ENCODE data around the gene SNRPF. TPM values are rescaled to one million over a fixed set of nuclear protein-coding genes. Genes with fewer than 3 reads are reported as not detected.

Gene SNRPF
- total RNA-seq, 1 donor from 2014 or later = 12.9 TPM

DNA sequence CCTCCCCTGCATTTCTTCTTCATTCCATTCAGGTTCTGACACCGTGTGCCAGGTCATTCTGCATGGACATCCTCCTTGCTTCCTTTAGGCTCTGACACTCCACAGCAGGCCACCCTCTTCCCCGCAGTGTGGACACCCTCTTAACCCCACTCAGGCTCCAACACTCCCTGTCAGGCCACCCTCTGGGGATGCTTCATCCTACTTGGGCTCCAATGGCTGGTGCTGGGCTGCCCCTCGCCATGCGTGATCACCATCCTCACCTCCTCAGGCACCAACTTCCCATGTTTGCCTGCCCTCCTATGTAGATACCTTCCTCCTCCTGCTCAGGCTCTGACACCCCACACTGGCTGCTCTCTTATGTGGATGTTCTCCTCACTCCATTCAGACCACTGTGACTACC is 6.6 kb upstream of the SNRPF start:
- DNase-seq (ENCODE audit: low read depth) (no peak), FAIRE-seq (no peak)
- peaks cover 2% of the 10 kb centered on the region for H3K27me3 ChIP-seq (ENCODE audit: control insufficient read depth, insufficient read depth, low read length)
- H3K36me3 ChIP-seq (ENCODE audit: control insufficient read depth, insufficient read depth, low read length) = no peaks in the 10 kb centered on the region
- TF ChIP-seq, protein P1, sequence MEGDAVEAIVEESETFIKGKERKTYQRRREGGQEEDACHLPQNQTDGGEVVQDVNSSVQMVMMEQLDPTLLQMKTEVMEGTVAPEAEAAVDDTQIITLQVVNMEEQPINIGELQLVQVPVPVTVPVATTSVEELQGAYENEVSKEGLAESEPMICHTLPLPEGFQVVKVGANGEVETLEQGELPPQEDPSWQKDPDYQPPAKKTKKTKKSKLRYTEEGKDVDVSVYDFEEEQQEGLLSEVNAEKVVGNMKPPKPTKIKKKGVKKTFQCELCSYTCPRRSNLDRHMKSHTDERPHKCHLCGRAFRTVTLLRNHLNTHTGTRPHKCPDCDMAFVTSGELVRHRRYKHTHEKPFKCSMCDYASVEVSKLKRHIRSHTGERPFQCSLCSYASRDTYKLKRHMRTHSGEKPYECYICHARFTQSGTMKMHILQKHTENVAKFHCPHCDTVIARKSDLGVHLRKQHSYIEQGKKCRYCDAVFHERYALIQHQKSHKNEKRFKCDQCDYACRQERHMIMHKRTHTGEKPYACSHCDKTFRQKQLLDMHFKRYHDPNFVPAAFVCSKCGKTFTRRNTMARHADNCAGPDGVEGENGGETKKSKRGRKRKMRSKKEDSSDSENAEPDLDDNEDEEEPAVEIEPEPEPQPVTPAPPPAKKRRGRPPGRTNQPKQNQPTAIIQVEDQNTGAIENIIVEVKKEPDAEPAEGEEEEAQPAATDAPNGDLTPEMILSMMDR (IDR thresholded peaks at IDR 0.05; ENCODE audit: insufficient read depth, low read length, severe bottlenecking) = no peak
- no peak overlapping the region for H3K4me3 ChIP-seq (ENCODE audit: low read depth, low read length)

DNA sequence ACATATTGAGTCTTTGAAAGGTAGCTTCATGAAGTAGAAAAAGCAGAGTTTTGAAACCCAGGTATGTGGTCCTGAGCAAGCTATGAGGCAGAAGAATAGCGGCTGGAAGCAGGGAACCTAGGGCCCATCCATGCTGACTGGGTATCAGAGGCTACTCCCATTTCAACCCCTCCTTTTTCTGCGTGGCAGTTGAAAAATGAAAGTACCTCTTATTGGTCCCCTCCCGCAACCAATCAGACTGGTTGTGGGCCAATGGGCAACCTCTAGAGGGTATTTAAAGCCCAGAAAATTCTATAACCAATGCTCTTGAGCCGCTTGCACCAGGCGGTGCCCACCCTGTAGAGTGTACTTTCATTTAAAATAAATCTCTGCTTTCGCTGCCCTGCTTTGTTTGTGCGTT is 1.6 kb upstream of the SNRPF start:
- Histone ChIP-seq H3K4me3 (ENCODE audit: low read depth, low read length) (no peak overlapping the region), H3K27me3 (ENCODE audit: control insufficient read depth, insufficient read depth, low read length) (no peaks in the 10 kb centered on the region), H3K36me3 (ENCODE audit: control insufficient read depth, insufficient read depth, low read length) (no peaks in the 10 kb centered on the region)
- TF ChIP-seq, protein P1 (IDR thresholded peaks at IDR 0.05; ENCODE audit: insufficient read depth, low read length, severe bottlenecking) = no peak
- FAIRE-seq (no peak), DNase-seq (ENCODE audit: low read depth) (no peak)

DNA sequence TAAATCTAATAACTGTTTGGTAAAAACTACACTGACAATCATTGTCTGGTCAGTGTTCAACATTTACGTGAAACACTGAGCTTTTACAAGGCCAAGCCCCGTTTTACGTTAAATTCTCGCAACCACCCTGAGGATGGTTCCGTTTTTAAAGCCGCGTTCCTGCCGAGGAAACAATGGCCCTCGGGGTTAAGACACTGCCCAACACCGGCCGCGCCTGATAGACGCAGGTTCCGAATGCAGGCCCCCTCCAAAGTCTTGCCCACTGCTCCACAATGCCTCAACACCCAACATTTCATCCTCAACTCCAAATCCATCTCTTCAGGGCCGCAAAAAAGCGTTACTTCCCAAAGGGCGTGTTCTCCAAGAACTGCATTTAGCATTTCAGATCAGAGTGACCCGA is 953 bp upstream of the SNRPF start:
- H3K4me3 ChIP-seq (ENCODE audit: low read depth, low read length) = no peak overlapping the region
- DNase-seq (ENCODE audit: low read depth) (no peak), FAIRE-seq (no peak)
- no peaks in the 10 kb centered on the region for H3K36me3 ChIP-seq (ENCODE audit: control insufficient read depth, insufficient read depth, low read length)
- TF ChIP-seq, protein P1 (IDR thresholded peaks at IDR 0.05; ENCODE audit: insufficient read depth, low read length, severe bottlenecking) = no peak
- no peaks in the 10 kb centered on the region for H3K27me3 ChIP-seq (ENCODE audit: control insufficient read depth, insufficient read depth, low read length)

DNA sequence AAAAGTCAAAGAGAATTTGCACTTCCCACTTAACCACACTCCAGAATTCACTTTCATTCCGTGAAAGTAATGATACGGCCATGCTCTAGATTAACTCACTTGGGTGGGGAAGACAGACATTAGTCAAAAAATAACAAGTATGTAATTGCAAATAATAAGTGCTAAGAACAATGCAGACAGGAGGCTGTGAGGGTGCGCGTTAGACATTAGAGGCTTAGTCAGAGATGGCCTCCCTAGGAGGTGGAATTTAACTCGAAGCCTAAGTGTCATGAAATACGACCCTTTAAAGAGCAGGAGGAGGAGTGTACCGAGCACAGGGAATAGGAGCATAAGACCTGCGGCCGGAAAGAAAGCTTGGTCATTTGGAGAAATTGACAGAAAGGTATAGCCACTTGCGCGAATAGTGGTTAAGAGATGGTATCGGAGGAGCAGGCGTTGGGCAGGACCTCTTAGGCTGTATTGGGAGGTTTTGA is 628 bp downstream of the SNRPF start:
- H3K27me3 ChIP-seq (ENCODE audit: control insufficient read depth, insufficient read depth, low read length) = no peaks in the 10 kb centered on the region
- H3K4me3 ChIP-seq (ENCODE audit: low read depth, low read length) = peak overlapping the region; percentile 66
- TF ChIP-seq, protein P1 (IDR thresholded peaks at IDR 0.05; ENCODE audit: insufficient read depth, low read length, severe bottlenecking) = no peak
- DNase-seq (ENCODE audit: low read depth) (peak; percentile 36), FAIRE-seq (no peak)
- no peaks in the 10 kb centered on the region for H3K36me3 ChIP-seq (ENCODE audit: control insufficient read depth, insufficient read depth, low read length)

DNA sequence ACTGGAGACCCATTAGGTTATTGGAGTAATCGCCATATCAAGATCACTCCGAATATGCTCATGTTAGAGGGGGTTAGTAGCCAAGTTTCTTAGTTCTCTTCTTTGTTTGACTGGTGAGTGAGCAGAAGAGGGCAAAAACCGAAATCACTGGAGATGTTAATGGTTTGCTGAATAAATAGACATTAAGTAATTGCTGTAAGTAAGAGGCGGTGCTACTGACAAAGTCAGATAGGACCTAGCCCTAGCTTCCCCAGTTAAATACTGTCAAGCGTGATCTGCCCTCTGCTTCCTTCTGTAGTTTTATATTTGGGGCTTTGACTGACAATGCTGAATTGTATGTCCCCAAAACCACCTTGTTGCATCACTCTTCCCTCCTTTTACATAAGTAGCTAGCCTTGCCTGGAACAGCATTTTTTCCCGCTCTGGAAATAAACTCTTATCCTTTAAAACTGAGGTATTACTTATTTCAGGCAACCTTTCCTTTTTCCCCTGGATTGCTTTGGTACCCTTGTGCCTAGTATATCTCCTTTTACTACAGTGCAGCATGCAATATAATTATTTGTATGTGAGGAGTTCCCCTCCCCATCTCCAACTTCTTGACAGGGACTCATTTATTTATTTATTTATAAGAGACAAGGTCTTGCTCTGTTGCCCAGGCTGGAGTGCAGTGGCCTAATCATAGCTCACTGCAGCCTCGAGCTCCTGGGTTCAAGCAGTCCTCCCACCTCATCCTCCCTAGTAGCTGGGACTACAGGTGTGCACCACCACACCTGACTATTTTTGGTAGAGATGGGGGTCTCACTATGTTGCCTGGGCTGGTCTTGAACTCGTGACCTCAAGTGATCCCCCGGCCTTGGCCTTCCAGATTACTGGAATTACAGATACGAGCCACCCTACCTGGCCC is 1.4 kb downstream of the SNRPF start:
- TF ChIP-seq, protein P1 (IDR thresholded peaks at IDR 0.05; ENCODE audit: insufficient read depth, low read length, severe bottlenecking) = no peak
- DNase-seq (ENCODE audit: low read depth) (no peak), FAIRE-seq (no peak)
- Histone ChIP-seq H3K27me3 (ENCODE audit: control insufficient read depth, insufficient read depth, low read length) (no peaks in the 10 kb centered on the region), H3K36me3 (ENCODE audit: control insufficient read depth, insufficient read depth, low read length) (peaks cover 2% of the 10 kb centered on the region), H3K4me3 (ENCODE audit: low read depth, low read length) (peak overlapping the region; percentile 66)

All from bronchial epithelial cell (primary cell).